ENCODE results near the gene SUPT16H.

GRCh38 chr14:21320913-21321312 is 62.9 kb downstream of the SUPT16H start:
- no peak for TF ChIP-seq CTCF (conservative IDR thresholded peaks at IDR 0.05)
- no peak for TF ChIP-seq EZH2 (IDR thresholded peaks at IDR 0.05; ENCODE audit: low read depth)

Data from PC-9 (cell line).